H1 (cell line): Measurements from ENCODE around the gene MBP. TPM values are rescaled to one million over a fixed set of nuclear protein-coding genes. Genes with fewer than 3 reads are reported as not detected.

Experiments used
- CTCF ChIA-PET: fragments of 300-600 bp; sonication (Branson Sonifier 250); formaldehyde crosslinking; loops from one replicate; lab custom pipeline; 2021; ENCODE audit not compliant: partially characterized antibody; lab: Charles Lee
- POLR2A ChIA-PET: fragments of 300-600 bp; sonication (Branson Sonifier 250); formaldehyde crosslinking; loops from one replicate; lab custom pipeline; 2021; ENCODE audit warnings: inconsistent platforms; ENCODE audit not compliant: partially characterized antibody; lab: Charles Lee
- DNase-seq, 2 experiments: peaks; one replicate each; pipeline versions ENCODE4 v3.0.0 to v3.0.0-alpha.2; 2010 to 2022; ENCODE audit warnings: low spot score in 2 of 2, low read depth in 1 of 2, mixed read lengths in 1 of 2
- FAIRE-seq: peaks from 2 replicates; lab custom pipeline; 2011; peaks lifted over from hg19 to GRCh38; lab: Jason Lieb, UNC
- H2AFZ ChIP-seq: 2 replicates; pipeline ENCODE4 v1.8.1; 2012; ENCODE audit warnings: low read length, inconsistent platforms
- H2AK5ac ChIP-seq: 2 replicates; pipeline ENCODE4 v1.6.1; 2013; ENCODE audit warnings: low read depth, low read length
- H2BK120ac ChIP-seq: replicated peaks from 2 replicates; pipeline ENCODE3; 2013; ENCODE audit warnings: low read depth, low read length, inconsistent platforms
- H2BK12ac ChIP-seq: 2 replicates; pipeline ENCODE4 v1.6.1; 2013; ENCODE audit warnings: low read depth, low read length
- H2BK15ac ChIP-seq: 2 replicates; pipeline ENCODE4 v1.6.1; 2013; ENCODE audit warnings: low read length
- H2BK20ac ChIP-seq: 2 replicates; pipeline ENCODE4 v1.6.1; 2013; ENCODE audit warnings: low read length
- H2BK5ac ChIP-seq: 2 replicates; pipeline ENCODE4 v1.6.1; 2013; ENCODE audit warnings: low read depth, low read length
- H3K14ac ChIP-seq: 2 replicates; pipeline ENCODE4 v1.6.1; 2013; ENCODE audit warnings: inconsistent platforms; ENCODE audit not compliant: insufficient read length
- H3K18ac ChIP-seq: 2 replicates; pipeline ENCODE4 v1.6.1; 2013; ENCODE audit warnings: low read length; ENCODE audit errors: extremely low read depth
- H3K23ac ChIP-seq: 2 replicates; pipeline ENCODE4 v1.6.1; 2013; ENCODE audit warnings: inconsistent platforms; ENCODE audit not compliant: insufficient read length
- H3K23me2 ChIP-seq: 2 replicates; pipeline ENCODE4 v1.6.1; 2013; ENCODE audit warnings: low read depth, low read length
- H3K27ac ChIP-seq: 2 replicates; pipeline ENCODE4 v1.6.1; 2011; ENCODE audit warnings: low read depth, low read length, inconsistent platforms
- H3K27me3 ChIP-seq, 4 experiments: replicated peaks in 1 of 4; 1 replicate in 1 of 4; 2 replicates in 3 of 4; pipeline versions ENCODE4 v1.6.1 to v1.8.1; 2011 to 2013; ENCODE audit warnings: low read length in 3 of 4, mild to moderate bottlenecking in 3 of 4, inconsistent platforms in 2 of 4, mixed read lengths in 2 of 4, moderate library complexity in 1 of 4; ENCODE audit not compliant: control insufficient read depth in 3 of 4, insufficient read depth in 3 of 4; ENCODE audit errors: extremely low read depth in 1 of 4
- H3K36me3 ChIP-seq, 4 experiments: 2 replicates each; pipeline versions ENCODE4 v1.6.1 to v1.8.1; 2011 to 2013; ENCODE audit warnings: mild to moderate bottlenecking in 4 of 4, low read length in 3 of 4, moderate library complexity in 2 of 4, control low read depth in 1 of 4, inconsistent platforms in 1 of 4; ENCODE audit not compliant: insufficient read depth in 4 of 4, control insufficient read depth in 2 of 4
- H3K4ac ChIP-seq: replicated peaks from 2 replicates; pipeline ENCODE3; 2013; ENCODE audit warnings: low read length, low read depth, mixed read lengths, inconsistent platforms; ENCODE audit not compliant: insufficient read length
- H3K4me1 ChIP-seq, 4 experiments: replicated peaks in 1 of 4; 1 replicate in 1 of 4; 2 replicates in 3 of 4; pipeline versions ENCODE4 v1.6.1 to v1.8.1; 2011 to 2013; ENCODE audit warnings: low read length in 3 of 4, inconsistent platforms in 2 of 4, mixed read lengths in 1 of 4; ENCODE audit not compliant: insufficient read depth in 4 of 4, control insufficient read depth in 3 of 4
- H3K4me2 ChIP-seq, 2 experiments: 2 replicates each; pipeline versions ENCODE4 v1.6.1 to v1.8.1; 2011 to 2013; ENCODE audit warnings: low read depth in 2 of 2, low read length in 2 of 2, control low read depth in 1 of 2, inconsistent platforms in 1 of 2, mild to moderate bottlenecking in 1 of 2; ENCODE audit not compliant: insufficient read depth in 1 of 2
- H3K4me3 ChIP-seq, 4 experiments: fragments of 200-600, 300-600 bp in 1 of 4; sonication (generic), shearing (Covaris generic), sonication (Bioruptor Twin) in 1 of 4; 2 replicates each; pipeline versions ENCODE4 v1.5.1 to v1.8.1; 2011 to 2016; ENCODE audit warnings: low read length in 4 of 4, low read depth in 3 of 4, control low read depth in 2 of 4, inconsistent platforms in 2 of 4, mild to moderate bottlenecking in 2 of 4, mixed read lengths in 1 of 4, moderate library complexity in 1 of 4; ENCODE audit not compliant: insufficient read depth in 2 of 4; ENCODE audit errors: extremely low read depth in 1 of 4
- H3K56ac ChIP-seq: replicated peaks from 2 replicates; pipeline ENCODE3; 2013; ENCODE audit warnings: low read depth, mild to moderate bottlenecking, mixed read lengths, low read length, inconsistent platforms; ENCODE audit not compliant: insufficient read length
- H3K79me1 ChIP-seq: 2 replicates; pipeline ENCODE4 v1.6.1; 2013; ENCODE audit warnings: low read depth, low read length, control low read depth
- H3K79me2 ChIP-seq, 2 experiments: 2 replicates each; pipeline versions ENCODE4 v1.6.1 to v1.8.1; 2012 to 2013; ENCODE audit warnings: low read length in 2 of 2, mild to moderate bottlenecking in 2 of 2, inconsistent platforms in 1 of 2; ENCODE audit not compliant: insufficient read depth in 2 of 2, control insufficient read depth in 1 of 2
- H3K9ac ChIP-seq, 4 experiments: replicated peaks in 1 of 4; 1 replicate in 1 of 4; 2 replicates in 3 of 4; pipeline versions ENCODE4 v1.6.1 to v1.8.1; 2011 to 2013; ENCODE audit warnings: low read depth in 3 of 4, low read length in 3 of 4, control low read depth in 2 of 4, mild to moderate bottlenecking in 2 of 4, moderate library complexity in 2 of 4, inconsistent platforms in 1 of 4; ENCODE audit errors: extremely low read depth in 1 of 4
- H3K9me3 ChIP-seq, 2 experiments: 2 replicates each; pipeline versions ENCODE4 v1.6.1 to v1.8.1; 2012 to 2013; ENCODE audit warnings: mild to moderate bottlenecking in 2 of 2, moderate library complexity in 2 of 2, control low read depth in 1 of 2, inconsistent platforms in 1 of 2, low read depth in 1 of 2, low read length in 1 of 2, mixed read lengths in 1 of 2; ENCODE audit not compliant: insufficient read depth in 2 of 2
- H4K20me1 ChIP-seq, 2 experiments: replicated peaks in 1 of 2; 2 replicates each; pipeline versions ENCODE3 to v1.8.1; 2011 to 2013; ENCODE audit warnings: inconsistent platforms in 2 of 2, low read length in 2 of 2, mild to moderate bottlenecking in 1 of 2; ENCODE audit not compliant: insufficient read depth in 2 of 2, control insufficient read depth in 1 of 2
- H4K5ac ChIP-seq: 2 replicates; pipeline ENCODE4 v1.6.1; 2013; ENCODE audit warnings: low read length, low read depth, mixed read lengths, inconsistent platforms; ENCODE audit not compliant: insufficient read length
- H4K8ac ChIP-seq: 2 replicates; pipeline ENCODE4 v1.8.0; 2013; ENCODE audit warnings: mild to moderate bottlenecking, moderate library complexity, low read length, inconsistent platforms; ENCODE audit not compliant: insufficient read depth; ENCODE audit errors: extremely low read depth
- H4K91ac ChIP-seq: replicated peaks from 2 replicates; pipeline ENCODE3; 2013; ENCODE audit warnings: low read length, mixed read lengths, inconsistent platforms; ENCODE audit not compliant: insufficient read length
- ATF3 ChIP-seq: IDR thresholded peaks from 2 replicates; pipeline ENCODE4 v1.6.1; 2011; ENCODE audit warnings: low read depth, mild to moderate bottlenecking, low read length; ENCODE audit not compliant: insufficient read depth
- BACH1 ChIP-seq: IDR thresholded peaks from 2 replicates; pipeline ENCODE4 v1.6.1; 2012; ENCODE audit warnings: low read length, improper control_type of control experiment
- CHD2 ChIP-seq: IDR thresholded peaks from 2 replicates; pipeline ENCODE4 v1.6.1; 2012; ENCODE audit warnings: low read length, improper control_type of control experiment
- CREB1 ChIP-seq: IDR thresholded peaks from 2 replicates; pipeline ENCODE4 v1.6.1; 2012; ENCODE audit warnings: inconsistent platforms
- CTBP2 ChIP-seq: IDR thresholded peaks from 2 replicates; pipeline ENCODE4 v1.7.0; 2011; ENCODE audit warnings: borderline replicate concordance, mild to moderate bottlenecking, moderate library complexity, mixed read lengths, low read length; ENCODE audit not compliant: insufficient read depth, insufficient read length
- EP300 ChIP-seq, 2 experiments: IDR thresholded peaks; 1 replicate in 1 of 2; 2 replicates in 1 of 2; pipeline ENCODE4 v1.6.1; 2011 to 2012; ENCODE audit warnings: low read depth in 2 of 2, low read length in 2 of 2, mild to moderate bottlenecking in 2 of 2, borderline replicate concordance in 1 of 2, inconsistent platforms in 1 of 2, moderate library complexity in 1 of 2
- EZH2 ChIP-seq: fragments of 200-600 bp; sonication (generic); IDR thresholded peaks from 2 replicates; pipeline ENCODE4 v1.7.1; 2012; ENCODE audit warnings: low read depth, mild to moderate bottlenecking, moderate library complexity, low read length, inconsistent platforms; ENCODE audit not compliant: severe bottlenecking
- MAX ChIP-seq: IDR thresholded peaks from 2 replicates; pipeline ENCODE4 v1.6.1; 2012; ENCODE audit warnings: inconsistent platforms
- POLR2AphosphoS5 ChIP-seq: IDR thresholded peaks from 2 replicates; pipeline ENCODE4 v1.6.1; 2011; ENCODE audit warnings: low read depth, low read length
- RAD21 ChIP-seq, 2 experiments: IDR thresholded peaks in 1 of 2; conservative IDR thresholded peaks in 1 of 2; 2 replicates each; pipeline ENCODE4 v1.6.1; 2011; ENCODE audit warnings: low read depth in 2 of 2, low read length in 2 of 2, improper control_type of control experiment in 1 of 2, inconsistent platforms in 1 of 2, mild to moderate bottlenecking in 1 of 2, moderate library complexity in 1 of 2
- RXRA ChIP-seq: IDR thresholded peaks from 2 replicates; pipeline ENCODE4 v1.6.1; 2011; ENCODE audit warnings: low read depth, mild to moderate bottlenecking, low read length, moderate library complexity; ENCODE audit not compliant: insufficient read depth
- SP1 ChIP-seq: IDR thresholded peaks from 2 replicates; pipeline ENCODE4 v1.6.1; 2011; ENCODE audit warnings: low read depth, low read length
- YY1 ChIP-seq: IDR thresholded peaks from 2 replicates; pipeline ENCODE4 v1.6.1; 2011; ENCODE audit warnings: low read depth, mild to moderate bottlenecking, low read length
- WGBS, 2 experiments: shearing (Covaris generic) in 1 of 2; methylation state at CpG; one replicate each; pipeline versions ENCODE4 v1.1.6 to v1.1.7; 2013 to 2015; ENCODE audit warnings: low lambda C conversion rate in 2 of 2, mixed read lengths in 2 of 2, inconsistent platforms in 1 of 2, low coverage in 1 of 2, missing lambda C conversion rate in 1 of 2; ENCODE audit not compliant: insufficient replicate concordance in 2 of 2, insufficient coverage in 1 of 2, insufficient read length in 1 of 2; ENCODE audit errors: extremely low coverage in 1 of 2, missing lambda C conversion rate in 1 of 2; 5-methylcytosine and 5-hydroxymethylcytosine counted together
- polyA plus RNA-seq, 7 experiments: library from polyadenylated mRNA; depleted of rRNA in 3 of 7; stranded (reverse) in 5 of 7; unstranded in 2 of 7; fragments of >200 nt in 5 of 7; fragments of 200-250 nt in 2 of 7; gene quantifications; 1 replicate in 5 of 7; 2 replicates in 1 of 7; 4 replicates in 1 of 7; pipeline versions ENCODE4 v1.2.1 to v1.2.3, GENCODE V29; 2011 to 2013; ENCODE audit warnings: missing spikeins in 2 of 7, mixed read lengths in 2 of 7
- total RNA-seq: library from RNA; stranded (reverse); fragmentation: NEBNext Ultra II Directional; extraction: Animal tissue kit (Norgen Biotek cat#: 25700); gene quantifications from 2 replicates; pipeline ENCODE4 v1.2.1, GENCODE V29; 2021

The MBP gene
- total and polyA plus RNA-seq, 2 of the 8 experiments (the other 6 are each of a cell fraction or from before 2014, with no cell fraction given) = 7.7 to 19.2 TPM

GRCh38 chr18:77129150-77129551, 3.4 kb downstream of the MBP start:
- CTCF ChIA-PET = interaction anchor here (1.0 kb wide), 1 partner anchor 19 kb away, joined by 4 read pairs; no protein-coding TSS in a partner anchor
- H2BK12ac ChIP-seq = no peak overlapping the region
- H3K36me3 ChIP-seq = no peaks in the 10 kb centered on the region
- no peak overlapping the region for H2AFZ ChIP-seq
- peaks cover 0 to 19% (median 8%) of the 10 kb centered on the region in 4 experiments; a peak in 5 of 7 replicates for H3K4me1 ChIP-seq
- no peak overlapping the region for H4K8ac ChIP-seq
- no peak for DNase-seq
- POLR2A ChIA-PET = no interaction called here
- no peak overlapping the region for H4K91ac ChIP-seq
- 78% methylated on average over 7 of the region's 7 CpGs; no CpG with 5 or more reads in 1 of the 2 experiments for WGBS, 2 experiments
- H3K4ac ChIP-seq = no peak overlapping the region
- H3K9ac ChIP-seq = no peak overlapping the region
- no peak overlapping the region for H4K5ac ChIP-seq
- H3K23me2 ChIP-seq = peaks cover 19% of the 10 kb centered on the region; the same call in 1 of the 2 replicates
- H3K18ac ChIP-seq = no peak overlapping the region
- H3K9me3 ChIP-seq = no peaks in the 10 kb centered on the region
- TF ChIP-seq RXRA (no peak), CHD2 (no peak), EP300 (IDR thresholded peaks at IDR 0.05; ENCODE audit: borderline replicate concordance in 1 of 2, low read depth in 2 of 2, low read length in 2 of 2) (no peak), EZH2 (no peak), YY1 (no peak), SP1 (no peak), POLR2AphosphoS5 (no peak), ATF3 (no peak), CREB1 (no peak), BACH1 (no peak), CTBP2 (no peak), RAD21 (IDR thresholded peaks at IDR 0.05 in 1 of 2, conservative IDR thresholded peaks at IDR 0.05 in 1 of 2; ENCODE audit: low read depth in 2 of 2, low read length in 2 of 2) (no peak), MAX (no peak)
- TF ChIP-seq, all 59 proteins: peak for 0
- peaks cover 0 to 2% of the 10 kb centered on the region in 2 experiments for H4K20me1 ChIP-seq
- H2BK5ac ChIP-seq = no peak overlapping the region
- no peak overlapping the region for H3K4me3 ChIP-seq
- no peak overlapping the region for H3K56ac ChIP-seq
- H2BK15ac ChIP-seq = no peak overlapping the region
- H3K79me1 ChIP-seq = 0 out of 2 replicates have a peak, but pooled peaks cover 2% of the 10 kb centered on the region
- no peak for FAIRE-seq
- H3K27ac ChIP-seq = no peak overlapping the region
- no peak overlapping the region for H2BK120ac ChIP-seq
- peaks cover 4 to 36% (median 26%) of the 10 kb centered on the region in 4 experiments; a peak in 6 of 7 replicates for H3K27me3 ChIP-seq
- H3K14ac ChIP-seq = no peak overlapping the region
- peaks cover 0 to 10% of the 10 kb centered on the region in 2 experiments; a peak in 2 of 4 replicates for H3K79me2 ChIP-seq
- no peak overlapping the region for H3K4me2 ChIP-seq
- no peak overlapping the region for H2BK20ac ChIP-seq
- no peak overlapping the region for H3K23ac ChIP-seq
- H2AK5ac ChIP-seq = no peak overlapping the region
